ENCODE measurements around the gene HTT. TPM values are rescaled to one million over a fixed set of nuclear protein-coding genes. Genes with fewer than 3 reads are reported as not detected.

HTT gene
- total RNA-seq, 2 experiments from 2014 or later: 56.9 to 62.6 TPM

DNA sequence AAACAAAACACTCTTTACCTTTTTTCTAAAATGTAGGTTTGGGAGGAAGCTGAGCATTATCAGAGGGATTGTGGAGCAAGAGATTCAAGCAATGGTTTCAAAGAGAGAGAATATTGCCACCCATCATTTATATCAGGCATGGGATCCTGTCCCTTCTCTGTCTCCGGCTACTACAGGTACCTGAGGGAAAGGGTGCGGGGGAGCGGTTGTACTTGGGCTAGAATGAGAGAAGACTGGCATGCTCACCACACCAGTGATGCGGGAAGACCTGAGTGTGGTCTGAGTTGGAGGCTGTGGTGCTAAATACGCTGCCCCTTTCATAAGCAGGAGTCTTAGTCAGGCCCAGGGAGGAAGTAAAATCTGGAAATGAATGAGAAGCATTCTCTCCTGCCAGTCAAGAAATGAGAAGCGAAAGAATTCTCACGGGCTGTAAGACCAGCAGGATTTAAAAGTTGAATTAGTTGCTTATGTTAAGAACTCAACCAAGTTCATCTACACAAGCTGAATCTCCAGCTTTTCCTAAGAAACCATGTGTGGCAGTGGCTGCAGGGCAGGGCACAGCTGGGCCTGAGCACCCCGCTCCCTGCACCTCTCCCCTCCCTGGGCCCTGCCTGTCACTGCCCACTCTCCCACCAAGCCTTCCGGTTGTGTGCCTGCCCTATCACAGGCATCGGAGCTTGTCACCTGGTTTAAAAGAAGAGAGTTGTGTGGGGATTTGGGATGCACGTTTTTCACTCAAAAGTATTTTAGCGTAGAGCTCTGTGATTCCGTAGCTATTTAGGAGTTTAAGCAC is 149.7 kb downstream of the HTT start:
- Histone ChIP-seq H3K4me3 (ENCODE audit: low read length) (no peak overlapping the region), H3K9me3 (ENCODE audit: control insufficient read depth in 1 of 2, insufficient read depth in 1 of 2, low read length in 2 of 2) (no peaks in the 10 kb centered on the region), H3K27ac (ENCODE audit: low read depth in 1 of 2, low read length in 2 of 2) (no peak overlapping the region), H3K36me3 (ENCODE audit: insufficient read depth, low read length) (peaks cover 77% of the 10 kb centered on the region), H3K4me1 (ENCODE audit: insufficient read depth, low read length) (no peaks in the 10 kb centered on the region), H3K27me3 (ENCODE audit: control insufficient read depth in 1 of 2, insufficient read depth in 2 of 2, low read length in 2 of 2) (no peaks in the 10 kb centered on the region)
- TF ChIP-seq, protein P1, sequence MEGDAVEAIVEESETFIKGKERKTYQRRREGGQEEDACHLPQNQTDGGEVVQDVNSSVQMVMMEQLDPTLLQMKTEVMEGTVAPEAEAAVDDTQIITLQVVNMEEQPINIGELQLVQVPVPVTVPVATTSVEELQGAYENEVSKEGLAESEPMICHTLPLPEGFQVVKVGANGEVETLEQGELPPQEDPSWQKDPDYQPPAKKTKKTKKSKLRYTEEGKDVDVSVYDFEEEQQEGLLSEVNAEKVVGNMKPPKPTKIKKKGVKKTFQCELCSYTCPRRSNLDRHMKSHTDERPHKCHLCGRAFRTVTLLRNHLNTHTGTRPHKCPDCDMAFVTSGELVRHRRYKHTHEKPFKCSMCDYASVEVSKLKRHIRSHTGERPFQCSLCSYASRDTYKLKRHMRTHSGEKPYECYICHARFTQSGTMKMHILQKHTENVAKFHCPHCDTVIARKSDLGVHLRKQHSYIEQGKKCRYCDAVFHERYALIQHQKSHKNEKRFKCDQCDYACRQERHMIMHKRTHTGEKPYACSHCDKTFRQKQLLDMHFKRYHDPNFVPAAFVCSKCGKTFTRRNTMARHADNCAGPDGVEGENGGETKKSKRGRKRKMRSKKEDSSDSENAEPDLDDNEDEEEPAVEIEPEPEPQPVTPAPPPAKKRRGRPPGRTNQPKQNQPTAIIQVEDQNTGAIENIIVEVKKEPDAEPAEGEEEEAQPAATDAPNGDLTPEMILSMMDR (IDR thresholded peaks at IDR 0.05): no peak
- ChIA-PET POLR2A (no interaction called here), CTCF (no interaction called here)
- DNase-seq (peak in 2 of 14 experiments; percentile 30 to 36), ATAC-seq (ENCODE audit: poor library complexity) (no peak)
- Mint-ChIP-seq H3K36me3 (ENCODE audit: low read depth) (peaks cover 86% of the 10 kb centered on the region), H3K27me3 (no peaks in the 10 kb centered on the region), H3K4me3 (no peak overlapping the region), H3K9me3 (no peaks in the 10 kb centered on the region), H3K4me1 (ENCODE audit: low read depth) (no peaks in the 10 kb centered on the region), H3K27ac (no peak overlapping the region)
- intact Hi-C loops (cut with DNase I, micrococcal nuclease): no loop called here

DNA sequence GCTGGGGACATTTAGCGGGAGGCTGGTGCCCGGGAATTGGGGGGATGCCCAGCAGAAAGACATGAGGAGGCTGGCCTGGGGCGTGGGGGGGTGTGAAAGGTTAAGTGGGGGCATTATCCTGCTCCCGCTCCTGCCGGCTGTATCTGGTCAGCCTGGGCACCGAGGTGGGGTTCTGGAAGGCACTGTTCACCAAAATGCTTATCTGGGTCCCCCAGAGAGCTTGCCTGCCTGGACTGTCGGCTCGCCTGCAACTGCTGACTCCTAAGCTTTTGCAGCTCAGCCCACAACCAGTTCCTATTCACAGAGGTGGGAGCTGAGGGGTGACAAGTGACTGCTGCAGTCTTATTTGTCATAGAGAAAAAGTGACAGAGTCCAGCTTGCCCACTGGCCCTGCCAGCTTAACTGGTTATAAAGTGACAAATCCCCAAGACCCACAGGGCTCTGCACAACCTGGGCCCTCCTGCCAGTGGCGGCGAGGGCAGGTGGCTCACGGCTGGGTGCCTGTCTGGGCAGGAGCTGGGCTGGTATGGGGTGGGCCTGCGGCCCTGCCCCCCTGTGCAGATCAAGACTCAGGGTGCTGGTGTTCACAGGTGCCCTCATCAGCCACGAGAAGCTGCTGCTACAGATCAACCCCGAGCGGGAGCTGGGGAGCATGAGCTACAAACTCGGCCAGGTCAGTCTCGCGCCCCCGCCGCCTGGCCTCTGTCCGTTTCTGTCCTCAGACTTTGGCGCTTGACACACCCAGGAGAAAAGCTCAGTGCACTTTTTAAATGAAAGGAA is 150.8 kb downstream of the HTT start:
- H3K27ac Mint-ChIP-seq: no peak overlapping the region
- Histone ChIP-seq H3K9me3 (ENCODE audit: control insufficient read depth in 1 of 2, insufficient read depth in 1 of 2, low read length in 2 of 2) (no peaks in the 10 kb centered on the region), H3K4me1 (ENCODE audit: insufficient read depth, low read length) (no peaks in the 10 kb centered on the region), H3K4me3 (ENCODE audit: low read length) (no peak overlapping the region), H3K36me3 (ENCODE audit: insufficient read depth, low read length) (peaks cover 81% of the 10 kb centered on the region), H3K27ac (ENCODE audit: low read depth in 1 of 2, low read length in 2 of 2) (no peak overlapping the region), H3K27me3 (ENCODE audit: control insufficient read depth in 1 of 2, insufficient read depth in 2 of 2, low read length in 2 of 2) (no peaks in the 10 kb centered on the region)
- H3K27me3 Mint-ChIP-seq: no peaks in the 10 kb centered on the region
- H3K4me1 Mint-ChIP-seq (ENCODE audit: low read depth): no peaks in the 10 kb centered on the region
- ChIA-PET CTCF (no interaction called here), POLR2A (no interaction called here)
- no peak overlapping the region for H3K4me3 Mint-ChIP-seq
- no peak for DNase-seq
- no peak for ATAC-seq (ENCODE audit: poor library complexity)
- peaks cover 86% of the 10 kb centered on the region for H3K36me3 Mint-ChIP-seq (ENCODE audit: low read depth)
- intact Hi-C loops (cut with DNase I, micrococcal nuclease): no loop called here
- TF ChIP-seq, protein P1 (IDR thresholded peaks at IDR 0.05): no peak
- H3K9me3 Mint-ChIP-seq: no peaks in the 10 kb centered on the region

DNA sequence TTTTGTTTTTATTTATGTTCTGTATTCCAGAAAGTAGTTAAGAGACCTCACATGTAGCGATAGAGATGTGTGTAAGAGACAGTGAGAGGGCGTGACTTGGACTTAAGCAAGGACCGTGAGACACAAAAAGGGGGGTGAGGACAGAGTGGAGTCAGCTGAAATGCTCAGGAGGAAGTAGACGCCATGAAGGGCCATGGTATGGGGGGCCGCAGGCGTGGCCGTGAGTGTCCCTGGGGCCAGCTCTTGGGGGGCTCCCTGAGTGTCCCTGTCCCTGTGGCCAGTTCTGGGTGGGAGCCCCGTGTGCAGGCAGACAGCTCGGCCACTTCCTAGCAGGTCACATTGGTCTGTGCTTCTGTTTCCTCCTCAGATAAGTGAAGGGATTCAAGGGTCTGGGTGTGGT is 151.5 kb downstream of the HTT start:
- H3K27me3 ChIP-seq (ENCODE audit: control insufficient read depth in 1 of 2, insufficient read depth in 2 of 2, low read length in 2 of 2): no peaks in the 10 kb centered on the region
- H3K27ac Mint-ChIP-seq: no peak overlapping the region
- H3K27me3 Mint-ChIP-seq: no peaks in the 10 kb centered on the region
- no peaks in the 10 kb centered on the region for H3K9me3 ChIP-seq (ENCODE audit: control insufficient read depth in 1 of 2, insufficient read depth in 1 of 2, low read length in 2 of 2)
- H3K27ac ChIP-seq (ENCODE audit: low read depth in 1 of 2, low read length in 2 of 2): no peak overlapping the region
- peak in 3 of 14 experiments; percentile 13 to 53 (median 42) for DNase-seq
- no peak overlapping the region for H3K4me3 Mint-ChIP-seq
- H3K36me3 Mint-ChIP-seq (ENCODE audit: low read depth): peaks cover 86% of the 10 kb centered on the region
- ChIA-PET POLR2A (no interaction called here), CTCF (no interaction called here)
- H3K4me1 Mint-ChIP-seq (ENCODE audit: low read depth): no peaks in the 10 kb centered on the region
- no peaks in the 10 kb centered on the region for H3K9me3 Mint-ChIP-seq
- H3K36me3 ChIP-seq (ENCODE audit: insufficient read depth, low read length): peaks cover 81% of the 10 kb centered on the region
- H3K4me3 ChIP-seq (ENCODE audit: low read length): no peak overlapping the region
- TF ChIP-seq, protein P1 (IDR thresholded peaks at IDR 0.05): no peak
- intact Hi-C loops (cut with DNase I, micrococcal nuclease): no loop called here
- H3K4me1 ChIP-seq (ENCODE audit: insufficient read depth, low read length): no peaks in the 10 kb centered on the region
- ATAC-seq (ENCODE audit: poor library complexity): no peak
